GM04504 (cell line): ENCODE data around the gene OGT.
A peak's percentile ranks its signal among the peaks of the same experiment; 100 is the strongest.
"Not testable (repeated sequence)": the region's sequence is repeated elsewhere in the genome, so short reads cannot be mapped to it uniquely, and the experiment has no call there.

Experiments
- DNase-seq: peaks from one replicate; pipeline ENCODE4 v3.0.0-alpha.2; 2012; ENCODE audit warnings: low read depth

OGT gene

GRCh38 chrX:71532753-71533425 is at the start of gene OGT:
OGT (plus strand) TSS chrX:71533104; CDS start chrX:71533300, 196 bp downstream.
- DNase-seq, result peak; percentile 90

- no peak for DNase-seq
These were observed 45.1 kb upstream of the OGT start for GRCh38 chrX:71487814-71488213.

GRCh38 chrX:71489540-71489939 is 43.4 kb upstream of the OGT start:
- peak; percentile 17 for DNase-seq

- DNase-seq, result peak; percentile 18
These were observed 40.5 kb upstream of the OGT start for GRCh38 chrX:71492231-71493065.

GRCh38 chrX:71493111-71493613 is 39.7 kb upstream of the OGT start:
- no peak for DNase-seq

- DNase-seq, result not testable (repeated sequence)
These were observed 36.9 kb upstream of the OGT start for GRCh38 chrX:71495979-71496378.

GRCh38 chrX:71496476-71496875 is 36.4 kb upstream of the OGT start:
- no peak for DNase-seq

GRCh38 chrX:71502080-71502479 is 30.8 kb upstream of the OGT start:
- DNase-seq, result not testable (repeated sequence)

GRCh38 chrX:71504346-71504745 is 28.6 kb upstream of the OGT start:
- no peak for DNase-seq

- no peak for DNase-seq
These were observed 23.6 kb upstream of the OGT start for GRCh38 chrX:71509289-71509688.

GRCh38 chrX:71510161-71510560 is 22.7 kb upstream of the OGT start:
- DNase-seq, result no peak

GRCh38 chrX:71513731-71514130 is 19.2 kb upstream of the OGT start:
- not testable (repeated sequence) for DNase-seq

- DNase-seq, result no peak
These were observed 18.4 kb upstream of the OGT start for GRCh38 chrX:71514367-71515037.

- peak; percentile 23 for DNase-seq
These were observed 17.9 kb upstream of the OGT start for GRCh38 chrX:71515038-71515396.

- DNase-seq, result no peak
These were observed 7.6 kb upstream of the OGT start for GRCh38 chrX:71525316-71525715.

GRCh38 chrX:71532078-71532752 is 689 bp upstream of the OGT start:
- DNase-seq, result no peak

GRCh38 chrX:71533516-71533850 is 579 bp downstream of the OGT start:
- DNase-seq, result no peak

- no peak for DNase-seq
These were observed 1.1 kb downstream of the OGT start for GRCh38 chrX:71533851-71534561.

GRCh38 chrX:71534773-71535544 is 2.1 kb downstream of the OGT start:
- DNase-seq, result no peak

GRCh38 chrX:71536285-71536684 is 3.4 kb downstream of the OGT start:
- no peak for DNase-seq

- DNase-seq, result no peak
These were observed 4.8 kb downstream of the OGT start for GRCh38 chrX:71537743-71538142.
